Measurements from ENCODE around the gene EEF1G. TPM values are rescaled to one million over a fixed set of nuclear protein-coding genes. Genes with fewer than 3 reads are reported as not detected.

Gene EEF1G
- total and polyA plus RNA-seq, 9 of the 15 experiments (the other 6 are each of a cell fraction or from before 2014, with no cell fraction given), result 985 to 2,349 (median 2,035) TPM

DNA sequence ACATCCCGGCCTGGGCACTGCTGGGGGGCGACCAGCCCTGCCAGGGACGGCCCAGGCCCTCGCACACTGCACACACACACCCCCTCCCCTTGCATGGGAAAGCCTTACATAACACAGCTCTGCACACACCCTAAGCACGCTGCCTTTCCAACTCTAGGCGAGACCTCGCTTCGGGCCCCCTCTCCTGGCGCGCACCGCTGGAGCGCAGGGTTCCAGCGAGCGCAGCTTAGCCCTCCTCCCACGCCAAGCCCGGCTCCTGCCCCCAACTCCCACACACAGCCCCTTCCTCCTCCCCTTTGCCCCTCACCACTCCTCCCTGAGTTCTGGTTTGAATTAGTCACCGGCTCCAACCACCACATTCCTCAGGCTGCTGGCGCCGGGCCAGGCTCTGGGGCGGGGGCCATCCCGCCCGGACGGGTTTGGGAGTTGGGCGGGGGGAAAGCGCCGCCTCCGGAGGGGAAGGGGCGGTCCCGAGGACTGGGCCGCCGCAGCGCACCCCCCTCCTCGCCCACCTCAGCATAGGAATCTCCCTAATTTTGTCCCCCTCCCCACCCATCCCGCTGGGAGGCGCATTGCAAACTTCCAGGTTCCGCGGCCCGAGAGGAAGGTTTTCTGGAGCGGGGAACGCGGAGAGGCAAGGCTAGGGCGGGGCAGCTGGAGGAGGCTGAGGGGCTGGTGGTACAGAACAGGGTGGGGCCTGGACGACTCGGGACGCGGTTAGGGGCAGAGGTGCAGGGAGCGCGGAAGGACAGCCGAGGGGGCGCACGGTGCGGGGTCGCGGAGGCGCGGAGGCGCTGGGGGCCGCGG is 28.1 kb downstream of the EEF1G start (continued):
- TF ChIP-seq JUND (IDR thresholded peaks at IDR 0.05; ENCODE audit: borderline replicate concordance, low read depth, low read length) (peak; percentile 87), JUND (tag; IDR thresholded peaks at IDR 0.05; ENCODE audit: borderline replicate concordance, low read depth, low read length) (peak; percentile 80; the same call in 1 of the 3 replicates), ELF4 (CRISPR knock-in tag; IDR thresholded peaks at IDR 0.05) (peak; percentile 76; the same call in 1 of the 2 replicates), TRIM28 (IDR thresholded peaks at IDR 0.05) (peak; percentile 74), TOE1 (IDR thresholded peaks at IDR 0.05; ENCODE audit: borderline replicate concordance) (peak; percentile 49; the same call in 1 of the 2 replicates), TOE1 (CRISPR knock-in tag; IDR thresholded peaks at IDR 0.05; ENCODE audit: borderline replicate concordance, low read depth) (no peak), ID3 (CRISPR knock-in tag; IDR thresholded peaks at IDR 0.05) (no peak), ID3 (tag; IDR thresholded peaks at IDR 0.05) (peak; percentile 49; the same call in 1 of the 2 replicates), ETS1 (conservative IDR thresholded peaks at IDR 0.05; ENCODE audit: control insufficient read depth, low read depth, low read length) (peak; percentile 64), ILK (tag; IDR thresholded peaks at IDR 0.05; ENCODE audit: borderline replicate concordance, low read depth) (no peak), ZNF263 (CRISPR knock-in tag; IDR thresholded peaks at IDR 0.05; ENCODE audit: borderline replicate concordance) (peak; percentile 99), ZNF79 (CRISPR knock-in tag; IDR thresholded peaks at IDR 0.05; ENCODE audit: low read depth) (no peak), ZNF644 (tag; IDR thresholded peaks at IDR 0.05; ENCODE audit: low read depth) (no peak), RB1 (IDR thresholded peaks at IDR 0.05; ENCODE audit: low read depth) (peak; percentile 54), BHLHE40 (IDR thresholded peaks at IDR 0.05; ENCODE audit: low read length) (peak; percentile 53; the same call in 1 of the 2 replicates), MCM7 (IDR thresholded peaks at IDR 0.05) (no peak), SAP30 (IDR thresholded peaks at IDR 0.05; ENCODE audit: borderline replicate concordance, insufficient read depth, low read depth, low read length, poor library complexity, severe bottlenecking) (peak; percentile 26), XRCC5 (IDR thresholded peaks at IDR 0.05; ENCODE audit: low read depth, low read length) (peak; percentile 78), ZNF354B (CRISPR knock-in tag; IDR thresholded peaks at IDR 0.05) (no peak), U2AF1 (optimal IDR thresholded peaks at IDR 0.05; ENCODE audit: low read depth, low read length) (peak; percentile 2), ZNF280A (IDR thresholded peaks at IDR 0.05; ENCODE audit: low read depth, partially characterized antibody) (no peak), SIN3A (IDR thresholded peaks at IDR 0.05; ENCODE audit: borderline replicate concordance in 2 of 2, control insufficient read depth in 1 of 2, low read depth in 2 of 2, low read length in 2 of 2) (peak; percentile 37 to 62; a peak in 1 of 4 replicates)
- TF ChIP-seq, protein P1, sequence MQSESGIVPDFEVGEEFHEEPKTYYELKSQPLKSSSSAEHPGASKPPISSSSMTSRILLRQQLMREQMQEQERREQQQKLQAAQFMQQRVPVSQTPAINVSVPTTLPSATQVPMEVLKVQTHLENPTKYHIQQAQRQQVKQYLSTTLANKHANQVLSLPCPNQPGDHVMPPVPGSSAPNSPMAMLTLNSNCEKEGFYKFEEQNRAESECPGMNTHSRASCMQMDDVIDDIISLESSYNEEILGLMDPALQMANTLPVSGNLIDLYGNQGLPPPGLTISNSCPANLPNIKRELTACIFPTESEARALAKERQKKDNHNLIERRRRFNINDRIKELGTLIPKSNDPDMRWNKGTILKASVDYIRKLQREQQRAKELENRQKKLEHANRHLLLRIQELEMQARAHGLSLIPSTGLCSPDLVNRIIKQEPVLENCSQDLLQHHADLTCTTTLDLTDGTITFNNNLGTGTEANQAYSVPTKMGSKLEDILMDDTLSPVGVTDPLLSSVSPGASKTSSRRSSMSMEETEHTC (IDR thresholded peaks at IDR 0.05), result 0 out of 2 replicates have a peak, but pooled peaks have one; percentile 43

Data from K562 (cell line).